Measurements from ENCODE around the gene MEGF6. TPM values are rescaled to one million over a fixed set of nuclear protein-coding genes. Genes with fewer than 3 reads are reported as not detected.
"Not testable (repeated sequence)": the region's sequence is repeated elsewhere in the genome, so short reads cannot be mapped to it uniquely, and the experiment has no call there.

The MEGF6 gene
- total and polyA plus RNA-seq, 2 experiments from 2014 or later = 11.6 to 21.9 TPM

- H3K4me2 ChIP-seq = no peak overlapping the region
- no peak overlapping the region for H3K27ac ChIP-seq
- no peaks in the 10 kb centered on the region for H3K27me3 ChIP-seq
- H3K79me2 ChIP-seq = no peaks in the 10 kb centered on the region
- H2AFZ ChIP-seq = no peak overlapping the region
- H3K9me2 ChIP-seq (replicated peaks; ENCODE audit: insufficient read depth) = no peaks in the 10 kb centered on the region
- no peak for DNase-seq (ENCODE audit: low spot score)
- no peak for TF ChIP-seq EZH2phosphoT487 (IDR thresholded peaks at IDR 0.05; ENCODE audit: low read depth, severe bottlenecking, unreplicated experiment)
- TF ChIP-seq EZH2 (IDR thresholded peaks at IDR 0.05; ENCODE audit: borderline replicate concordance) = no peak
- TF ChIP-seq CTCF (IDR thresholded peaks at IDR 0.05; ENCODE audit: poor library complexity) = no peak
- H3K4me3 ChIP-seq = no peak overlapping the region
- no peaks in the 10 kb centered on the region for H3K4me1 ChIP-seq (ENCODE audit: insufficient read depth)
- H4K20me1 ChIP-seq (ENCODE audit: insufficient read depth, poor library complexity, severe bottlenecking) = no peaks in the 10 kb centered on the region
- 78% methylated on average over 8 of the region's 9 CpGs for WGBS (ENCODE audit: low lambda C conversion rate, missing lambda C conversion rate)
- H3K36me3 ChIP-seq (replicated peaks; ENCODE audit: insufficient read depth, low read depth) = no peaks in the 10 kb centered on the region
- no peaks in the 10 kb centered on the region for H3K9me3 ChIP-seq (ENCODE audit: low read depth)
These were observed 37.8 kb downstream of the MEGF6 start for GRCh38 chr1:3573500-3573899.

GRCh38 chr1:3572638-3573037, 38.7 kb downstream of the MEGF6 start:
- H3K9me2 ChIP-seq (replicated peaks; ENCODE audit: insufficient read depth); H3K36me3 ChIP-seq (replicated peaks; ENCODE audit: insufficient read depth, low read depth); H3K4me2 ChIP-seq; H3K27ac ChIP-seq; DNase-seq (ENCODE audit: low spot score); H3K4me3 ChIP-seq; H2AFZ ChIP-seq; H3K9me3 ChIP-seq (ENCODE audit: low read depth); H3K79me2 ChIP-seq; H3K4me1 ChIP-seq (ENCODE audit: insufficient read depth); H4K20me1 ChIP-seq (ENCODE audit: insufficient read depth, poor library complexity, severe bottlenecking); H3K27me3 ChIP-seq: not testable (repeated sequence)
- 100% methylated on average over 1 of the region's 1 CpG for WGBS (ENCODE audit: low lambda C conversion rate, missing lambda C conversion rate)

- Histone ChIP-seq H3K4me3 (no peak overlapping the region), H2AFZ (no peak overlapping the region), H3K9me2 (replicated peaks; ENCODE audit: insufficient read depth) (no peaks in the 10 kb centered on the region), H3K4me2 (no peak overlapping the region), H4K20me1 (ENCODE audit: insufficient read depth, poor library complexity, severe bottlenecking) (no peaks in the 10 kb centered on the region), H3K9me3 (ENCODE audit: low read depth) (no peaks in the 10 kb centered on the region), H3K79me2 (no peaks in the 10 kb centered on the region), H3K4me1 (ENCODE audit: insufficient read depth) (no peaks in the 10 kb centered on the region), H3K27me3 (no peaks in the 10 kb centered on the region), H3K36me3 (replicated peaks; ENCODE audit: insufficient read depth, low read depth) (no peaks in the 10 kb centered on the region), H3K27ac (no peak overlapping the region)
- TF ChIP-seq EZH2phosphoT487 (IDR thresholded peaks at IDR 0.05; ENCODE audit: low read depth, severe bottlenecking, unreplicated experiment) (no peak), CTCF (IDR thresholded peaks at IDR 0.05; ENCODE audit: poor library complexity) (no peak), EZH2 (IDR thresholded peaks at IDR 0.05; ENCODE audit: borderline replicate concordance) (no peak)
- 92% methylated on average over 6 of the region's 6 CpGs for WGBS (ENCODE audit: low lambda C conversion rate, missing lambda C conversion rate)
- DNase-seq (ENCODE audit: low spot score) = no peak
These were observed 40.0 kb downstream of the MEGF6 start for GRCh38 chr1:3571263-3571662.

GRCh38 chr1:3570066-3570986, 41.0 kb downstream of the MEGF6 start:
- no peak overlapping the region for H3K4me2 ChIP-seq

More at GRCh38 chr1:3570066-3570986, 41.0 kb downstream of the MEGF6 start:
- H3K4me1 ChIP-seq (ENCODE audit: insufficient read depth) = no peaks in the 10 kb centered on the region
- H2AFZ ChIP-seq = no peak overlapping the region
- no peaks in the 10 kb centered on the region for H3K9me3 ChIP-seq (ENCODE audit: low read depth)
- TF ChIP-seq CTCF (IDR thresholded peaks at IDR 0.05; ENCODE audit: poor library complexity) (no peak), EZH2 (IDR thresholded peaks at IDR 0.05; ENCODE audit: borderline replicate concordance) (no peak), EZH2phosphoT487 (IDR thresholded peaks at IDR 0.05; ENCODE audit: low read depth, severe bottlenecking, unreplicated experiment) (no peak)
- H3K36me3 ChIP-seq (replicated peaks; ENCODE audit: insufficient read depth, low read depth) = no peaks in the 10 kb centered on the region
- H3K27me3 ChIP-seq = no peaks in the 10 kb centered on the region
- H3K79me2 ChIP-seq = no peaks in the 10 kb centered on the region
- H3K9me2 ChIP-seq (replicated peaks; ENCODE audit: insufficient read depth) = no peaks in the 10 kb centered on the region
- DNase-seq (ENCODE audit: low spot score) = no peak
- no peaks in the 10 kb centered on the region for H4K20me1 ChIP-seq (ENCODE audit: insufficient read depth, poor library complexity, severe bottlenecking)
- WGBS (ENCODE audit: low lambda C conversion rate, missing lambda C conversion rate) = 89% methylated on average over 19 of the region's 21 CpGs
- H3K27ac ChIP-seq = no peak overlapping the region
- no peak overlapping the region for H3K4me3 ChIP-seq

Data from hepatocyte (in vitro differentiated cells).